Osteoblast (primary cell): ENCODE measurements around the gene VCL. TPM values are rescaled to one million over a fixed set of nuclear protein-coding genes. Genes with fewer than 3 reads are reported as not detected.
"Not testable (repeated sequence)": the region's sequence is repeated elsewhere in the genome, so short reads cannot be mapped to it uniquely, and the experiment has no call there.

ENCODE experiments used
- DNase-seq: peaks from one replicate; pipeline ENCODE4 v3.0.0; 2011; ENCODE audit warnings: low spot score, mixed read lengths; ENCODE audit not compliant: insufficient read length; ENCODE audit errors: missing footprints
- H2AFZ ChIP-seq: 2 replicates; pipeline ENCODE4 v1.6.0; 2011; ENCODE audit warnings: mild to moderate bottlenecking, low read length
- H3K27ac ChIP-seq: 2 replicates; pipeline ENCODE4 v1.5.1; 2011; ENCODE audit warnings: mild to moderate bottlenecking, low read depth, low read length, moderate library complexity
- H3K27me3 ChIP-seq: 2 replicates; pipeline ENCODE4 v1.6.0; 2012; ENCODE audit warnings: mild to moderate bottlenecking, control low read depth, inconsistent platforms, low read length, moderate library complexity; ENCODE audit not compliant: insufficient read depth
- H3K36me3 ChIP-seq: 2 replicates; pipeline ENCODE4 v1.5.1; 2011; ENCODE audit warnings: mild to moderate bottlenecking, low read length, control low read depth, moderate library complexity; ENCODE audit not compliant: insufficient read depth
- H3K4me1 ChIP-seq: 2 replicates; pipeline ENCODE4 v1.5.1; 2011; ENCODE audit warnings: mild to moderate bottlenecking, low read length, control low read depth, moderate library complexity; ENCODE audit not compliant: insufficient read depth
- H3K4me2 ChIP-seq: 2 replicates; pipeline ENCODE4 v1.6.0; 2011; ENCODE audit warnings: mild to moderate bottlenecking, low read length; ENCODE audit not compliant: insufficient read depth
- H3K4me3 ChIP-seq: fragments of 200-600 bp; sonication (generic); 3 replicates; pipeline ENCODE4 v1.5.1; 2012; ENCODE audit warnings: mild to moderate bottlenecking, low read length, inconsistent platforms; ENCODE audit not compliant: insufficient read depth
- H3K79me2 ChIP-seq: 2 replicates; pipeline ENCODE4 v1.6.0; 2012; ENCODE audit warnings: mild to moderate bottlenecking, low read length, control low read depth, inconsistent platforms; ENCODE audit not compliant: insufficient read depth
- H3K9me3 ChIP-seq: 2 replicates; pipeline ENCODE4 v1.5.1; 2011; ENCODE audit warnings: low read depth, low read length, control low read depth
- H4K20me1 ChIP-seq: 2 replicates; pipeline ENCODE4 v1.6.0; 2012; ENCODE audit warnings: mild to moderate bottlenecking, low read length, control low read depth; ENCODE audit not compliant: insufficient read depth
- total RNA-seq: library from RNA; depleted of rRNA; stranded (reverse); fragments of >200 nt; gene quantifications from 2 replicates; pipeline ENCODE4 v1.2.3, GENCODE V29; 2012
- TF ChIP-seq, protein P1 (sequence below): IDR thresholded peaks from 2 replicates; pipeline ENCODE4 v1.5.1; 2011; ENCODE audit warnings: mild to moderate bottlenecking, low read depth, low read length, moderate library complexity; ENCODE audit errors: extremely low read depth

Gene VCL
- total RNA-seq, 1 donor = 201 TPM

GRCh38 chr10:74135452-74135851 lies 137.5 kb downstream of the VCL start:
- DNase-seq = no peak
- no peak overlapping the region for H3K27ac ChIP-seq
- H3K4me2 ChIP-seq = no peak overlapping the region
- no peak overlapping the region for H3K4me3 ChIP-seq
- no peaks in the 10 kb centered on the region for H3K27me3 ChIP-seq
- H4K20me1 ChIP-seq = peaks cover 3% of the 10 kb centered on the region
- no peaks in the 10 kb centered on the region for H3K9me3 ChIP-seq
- no peaks in the 10 kb centered on the region for H3K4me1 ChIP-seq
- H3K36me3 ChIP-seq = peaks cover 48% of the 10 kb centered on the region
- peaks cover 16% of the 10 kb centered on the region for H3K79me2 ChIP-seq
- no peak overlapping the region for H2AFZ ChIP-seq
- TF ChIP-seq, protein P1, sequence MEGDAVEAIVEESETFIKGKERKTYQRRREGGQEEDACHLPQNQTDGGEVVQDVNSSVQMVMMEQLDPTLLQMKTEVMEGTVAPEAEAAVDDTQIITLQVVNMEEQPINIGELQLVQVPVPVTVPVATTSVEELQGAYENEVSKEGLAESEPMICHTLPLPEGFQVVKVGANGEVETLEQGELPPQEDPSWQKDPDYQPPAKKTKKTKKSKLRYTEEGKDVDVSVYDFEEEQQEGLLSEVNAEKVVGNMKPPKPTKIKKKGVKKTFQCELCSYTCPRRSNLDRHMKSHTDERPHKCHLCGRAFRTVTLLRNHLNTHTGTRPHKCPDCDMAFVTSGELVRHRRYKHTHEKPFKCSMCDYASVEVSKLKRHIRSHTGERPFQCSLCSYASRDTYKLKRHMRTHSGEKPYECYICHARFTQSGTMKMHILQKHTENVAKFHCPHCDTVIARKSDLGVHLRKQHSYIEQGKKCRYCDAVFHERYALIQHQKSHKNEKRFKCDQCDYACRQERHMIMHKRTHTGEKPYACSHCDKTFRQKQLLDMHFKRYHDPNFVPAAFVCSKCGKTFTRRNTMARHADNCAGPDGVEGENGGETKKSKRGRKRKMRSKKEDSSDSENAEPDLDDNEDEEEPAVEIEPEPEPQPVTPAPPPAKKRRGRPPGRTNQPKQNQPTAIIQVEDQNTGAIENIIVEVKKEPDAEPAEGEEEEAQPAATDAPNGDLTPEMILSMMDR = no peak

- no peak overlapping the region for H3K4me2 ChIP-seq
- no peaks in the 10 kb centered on the region for H3K4me1 ChIP-seq
- DNase-seq = no peak
- peaks cover 18% of the 10 kb centered on the region for H4K20me1 ChIP-seq
- peaks cover 38% of the 10 kb centered on the region for H3K36me3 ChIP-seq
- H3K4me3 ChIP-seq = no peak overlapping the region
- H2AFZ ChIP-seq = no peak overlapping the region
- H3K27ac ChIP-seq = no peak overlapping the region
- TF ChIP-seq, protein P1 = no peak
- H3K27me3 ChIP-seq = no peaks in the 10 kb centered on the region
- H3K79me2 ChIP-seq = peaks cover 41% of the 10 kb centered on the region
- no peaks in the 10 kb centered on the region for H3K9me3 ChIP-seq
These were observed 140.1 kb downstream of the VCL start for GRCh38 chr10:74137992-74138391.

DNA sequence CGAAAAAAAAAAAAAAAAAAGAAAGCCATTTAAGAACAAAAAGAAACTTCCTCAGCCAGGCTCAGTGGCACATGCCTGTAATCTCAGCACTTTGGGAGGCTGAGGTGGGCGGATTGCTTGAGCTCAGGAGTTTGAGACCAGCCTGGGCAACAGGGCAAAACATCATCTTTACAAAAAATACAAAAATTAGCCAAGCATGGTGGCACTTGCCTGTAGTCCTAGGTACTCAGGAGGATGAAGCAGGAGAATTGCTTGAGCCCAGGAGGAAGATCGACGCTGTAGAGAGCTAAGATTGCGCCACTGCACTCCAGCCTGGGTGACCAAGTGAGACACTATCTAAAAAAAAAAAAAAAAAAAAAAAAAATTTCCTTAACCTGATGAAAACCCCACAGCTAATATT lies 140.7 kb downstream of the VCL start:
- H3K4me1 ChIP-seq, H3K27ac ChIP-seq, H3K4me3 ChIP-seq, DNase-seq, H3K27me3 ChIP-seq, H3K4me2 ChIP-seq, H3K9me3 ChIP-seq, H2AFZ ChIP-seq: not testable (repeated sequence)
- peaks cover 32% of the 10 kb centered on the region for H3K36me3 ChIP-seq
- H4K20me1 ChIP-seq = peaks cover 20% of the 10 kb centered on the region
- peaks cover 47% of the 10 kb centered on the region for H3K79me2 ChIP-seq

DNA sequence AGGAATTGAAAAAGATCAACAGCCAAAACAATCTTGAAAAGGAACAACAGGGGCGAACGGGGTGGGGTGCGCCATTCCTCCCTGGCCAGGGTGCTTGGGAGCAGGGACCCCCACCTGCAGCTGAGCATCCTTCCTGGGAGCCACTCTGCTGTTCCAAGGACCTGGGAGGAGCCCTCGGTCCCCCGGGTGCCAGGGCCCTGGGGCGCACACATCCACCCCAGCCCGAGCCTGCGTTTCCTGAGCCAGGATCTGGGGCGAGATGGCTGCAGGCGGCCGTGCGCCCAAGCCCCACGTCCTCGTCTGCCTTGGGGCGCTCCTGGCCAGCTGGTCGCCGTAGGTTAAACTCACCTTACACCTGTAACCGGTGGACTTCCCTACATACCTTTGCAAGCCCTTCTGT lies 142.1 kb downstream of the VCL start:
- Histone ChIP-seq H3K27me3 (no peaks in the 10 kb centered on the region), H3K36me3 (peaks cover 26% of the 10 kb centered on the region), H2AFZ (no peak overlapping the region), H3K4me2 (no peak overlapping the region), H3K4me3 (no peak overlapping the region), H3K79me2 (peaks cover 53% of the 10 kb centered on the region), H3K27ac (no peak overlapping the region), H3K9me3 (no peaks in the 10 kb centered on the region), H3K4me1 (peaks cover 2% of the 10 kb centered on the region), H4K20me1 (peaks cover 27% of the 10 kb centered on the region)
- DNase-seq = no peak
- TF ChIP-seq, protein P1 = no peak
